ENCODE results near the gene KCTD17. TPM values are rescaled to one million over a fixed set of nuclear protein-coding genes. Genes with fewer than 3 reads are reported as not detected.

KCTD17 gene
- total RNA-seq, 1 donor from 2014 or later = 34.9 TPM

DNA sequence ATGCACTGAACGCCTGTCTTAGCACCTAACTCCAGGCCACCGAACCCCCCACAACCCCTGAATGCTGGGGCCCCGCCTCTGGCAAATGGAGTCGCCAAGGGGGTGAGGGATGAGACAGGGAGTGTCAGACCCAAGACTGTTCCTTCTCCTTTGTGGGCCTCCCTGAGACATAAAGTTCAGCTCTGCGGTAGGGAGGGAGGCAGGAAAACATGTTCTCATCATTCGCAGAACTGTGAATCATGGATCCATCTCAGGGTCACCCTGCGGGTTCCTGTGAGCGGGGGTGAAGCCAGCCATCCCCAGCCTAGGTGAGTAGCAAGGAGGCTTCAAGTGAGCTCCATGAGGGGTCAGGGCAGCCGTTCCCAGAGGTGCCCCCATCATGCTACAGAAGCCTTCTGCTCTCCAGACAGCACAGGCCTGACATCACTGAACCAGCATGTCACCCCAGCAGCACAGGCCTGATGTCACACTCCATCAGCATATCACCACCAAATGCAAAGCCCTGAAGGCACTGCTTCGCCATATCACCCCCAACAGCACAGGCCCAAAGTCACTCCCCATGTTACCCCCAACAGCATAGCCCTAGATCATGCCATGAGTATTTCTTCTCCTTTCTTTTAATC, 30.8 kb downstream of the KCTD17 start:
- TF ChIP-seq, protein P1, sequence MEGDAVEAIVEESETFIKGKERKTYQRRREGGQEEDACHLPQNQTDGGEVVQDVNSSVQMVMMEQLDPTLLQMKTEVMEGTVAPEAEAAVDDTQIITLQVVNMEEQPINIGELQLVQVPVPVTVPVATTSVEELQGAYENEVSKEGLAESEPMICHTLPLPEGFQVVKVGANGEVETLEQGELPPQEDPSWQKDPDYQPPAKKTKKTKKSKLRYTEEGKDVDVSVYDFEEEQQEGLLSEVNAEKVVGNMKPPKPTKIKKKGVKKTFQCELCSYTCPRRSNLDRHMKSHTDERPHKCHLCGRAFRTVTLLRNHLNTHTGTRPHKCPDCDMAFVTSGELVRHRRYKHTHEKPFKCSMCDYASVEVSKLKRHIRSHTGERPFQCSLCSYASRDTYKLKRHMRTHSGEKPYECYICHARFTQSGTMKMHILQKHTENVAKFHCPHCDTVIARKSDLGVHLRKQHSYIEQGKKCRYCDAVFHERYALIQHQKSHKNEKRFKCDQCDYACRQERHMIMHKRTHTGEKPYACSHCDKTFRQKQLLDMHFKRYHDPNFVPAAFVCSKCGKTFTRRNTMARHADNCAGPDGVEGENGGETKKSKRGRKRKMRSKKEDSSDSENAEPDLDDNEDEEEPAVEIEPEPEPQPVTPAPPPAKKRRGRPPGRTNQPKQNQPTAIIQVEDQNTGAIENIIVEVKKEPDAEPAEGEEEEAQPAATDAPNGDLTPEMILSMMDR (IDR thresholded peaks at IDR 0.05) = no peak
- H3K36me3 ChIP-seq = no peaks in the 10 kb centered on the region
- no peak overlapping the region for H3K27ac ChIP-seq
- no peaks in the 10 kb centered on the region for H3K27me3 ChIP-seq
- H3K4me3 ChIP-seq = no peak overlapping the region
- no peaks in the 10 kb centered on the region for H3K9me3 ChIP-seq
- intact Hi-C loops (cut with DNase I) = no loop called here
- DNase-seq (ENCODE audit: low spot score in 2 of 2) = no peak
- H3K4me1 ChIP-seq = no peaks in the 10 kb centered on the region

DNA sequence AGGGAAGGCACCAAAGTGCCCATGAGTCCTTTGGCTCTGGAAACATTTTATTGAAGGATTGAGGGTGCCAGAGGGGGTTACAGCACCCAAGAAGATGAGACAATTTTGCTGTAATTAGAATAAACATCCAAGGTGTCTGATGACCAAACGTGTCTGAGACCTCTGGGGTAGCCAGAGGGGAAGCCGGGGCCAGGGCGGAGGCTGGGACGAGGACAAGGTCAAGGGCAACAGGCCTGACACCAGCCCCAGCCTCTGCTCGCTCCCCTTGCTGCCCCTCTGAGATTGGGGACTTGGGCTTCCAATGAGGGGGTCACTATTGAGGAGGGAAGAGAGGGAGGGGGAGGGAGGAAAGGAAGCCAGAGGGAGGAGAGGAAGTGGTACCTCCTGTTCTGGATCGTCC, 32.4 kb downstream of the KCTD17 start:
- Histone ChIP-seq H3K4me1 (no peaks in the 10 kb centered on the region), H3K9me3 (no peaks in the 10 kb centered on the region), H3K36me3 (no peaks in the 10 kb centered on the region), H3K27me3 (no peaks in the 10 kb centered on the region), H3K4me3 (no peak overlapping the region), H3K27ac (no peak overlapping the region)
- TF ChIP-seq, protein P1 (IDR thresholded peaks at IDR 0.05) = no peak
- intact Hi-C loops (cut with DNase I) = no loop called here
- DNase-seq (ENCODE audit: low spot score in 2 of 2) = no peak

DNA sequence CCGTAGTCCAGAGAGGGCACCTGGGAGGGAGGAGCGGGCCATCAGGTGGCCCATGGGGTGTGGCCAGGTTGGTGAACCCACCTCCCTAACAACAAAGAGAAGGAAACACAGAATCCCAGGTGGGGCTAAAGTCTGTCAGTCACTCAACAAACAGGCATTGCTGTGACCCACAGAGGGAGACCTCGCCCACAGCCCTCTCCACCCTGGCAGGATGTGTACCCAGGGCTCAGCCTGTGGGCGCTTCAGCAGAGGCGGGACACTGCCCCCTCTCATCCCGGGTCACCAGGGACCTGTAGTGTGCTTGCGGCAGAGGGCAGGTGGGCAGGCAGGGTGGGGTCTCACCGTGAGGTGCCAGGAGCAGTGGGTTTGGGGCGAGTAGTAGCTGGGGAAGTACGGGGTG, 32.8 kb downstream of the KCTD17 start:
- H3K27ac ChIP-seq = no peak overlapping the region
- no peaks in the 10 kb centered on the region for H3K36me3 ChIP-seq
- DNase-seq (ENCODE audit: low spot score in 2 of 2) = no peak
- no peaks in the 10 kb centered on the region for H3K4me1 ChIP-seq
- H3K9me3 ChIP-seq = no peaks in the 10 kb centered on the region
- TF ChIP-seq, protein P1 (IDR thresholded peaks at IDR 0.05) = no peak
- intact Hi-C loops (cut with DNase I) = no loop called here
- H3K27me3 ChIP-seq = no peaks in the 10 kb centered on the region
- H3K4me3 ChIP-seq = no peak overlapping the region

DNA sequence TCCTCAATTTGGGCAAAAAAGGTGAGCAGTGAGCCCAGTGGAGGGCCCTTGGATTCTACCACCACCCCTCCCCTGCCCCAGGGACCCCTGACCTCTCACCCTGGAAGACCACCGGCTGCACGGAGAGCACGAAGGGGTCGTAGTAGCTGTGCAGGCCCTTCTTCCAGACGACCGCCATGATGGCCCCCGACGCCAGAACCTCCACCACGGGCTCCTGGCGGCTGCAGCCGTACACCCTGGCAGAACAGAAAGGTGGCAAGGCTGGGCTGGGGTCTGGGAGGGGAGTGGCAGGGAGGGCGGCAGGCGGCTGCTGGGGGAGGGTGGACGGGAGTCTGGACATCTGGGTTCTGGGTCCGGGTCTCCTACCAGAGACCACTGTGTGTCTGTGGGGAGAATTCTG, 34.6 kb downstream of the KCTD17 start:
- no peak for DNase-seq (ENCODE audit: low spot score in 2 of 2)
- no peaks in the 10 kb centered on the region for H3K4me1 ChIP-seq
- no peak overlapping the region for H3K4me3 ChIP-seq
- H3K27ac ChIP-seq = no peak overlapping the region
- no peaks in the 10 kb centered on the region for H3K36me3 ChIP-seq
- intact Hi-C loops (cut with DNase I) = no loop called here
- no peaks in the 10 kb centered on the region for H3K9me3 ChIP-seq
- TF ChIP-seq, protein P1 (IDR thresholded peaks at IDR 0.05) = no peak
- no peaks in the 10 kb centered on the region for H3K27me3 ChIP-seq

DNA sequence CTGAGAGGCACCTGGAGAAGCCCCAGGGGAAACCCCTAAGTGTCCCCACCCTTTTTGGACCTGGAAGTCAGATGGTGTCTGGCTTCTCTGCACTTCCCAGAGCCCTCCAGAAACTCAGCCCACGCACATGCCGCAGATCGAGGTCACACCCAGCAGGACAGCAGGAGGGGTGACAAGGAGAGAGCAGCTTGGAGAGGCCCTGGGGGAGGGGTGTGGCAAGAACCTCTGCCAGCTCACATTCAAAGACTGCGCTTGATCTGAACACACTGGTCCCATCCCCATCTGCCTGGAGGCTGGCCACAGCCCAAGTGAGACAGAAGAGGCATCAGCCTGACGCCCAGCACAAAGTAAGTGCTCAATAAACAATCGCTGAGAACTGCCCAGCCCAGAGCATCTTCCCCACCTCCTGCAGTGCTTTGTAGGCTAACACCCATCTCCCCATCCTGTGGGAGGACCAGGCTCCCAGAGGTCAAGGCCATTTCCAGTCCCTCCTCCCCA, 36.6 kb downstream of the KCTD17 start:
- intact Hi-C loops (cut with DNase I) = no loop called here
- DNase-seq (ENCODE audit: low spot score in 2 of 2) = no peak
- H3K36me3 ChIP-seq = no peaks in the 10 kb centered on the region
- TF ChIP-seq, protein P1 (IDR thresholded peaks at IDR 0.05) = no peak
- H3K27me3 ChIP-seq = no peaks in the 10 kb centered on the region
- H3K9me3 ChIP-seq = no peaks in the 10 kb centered on the region
- H3K27ac ChIP-seq = no peak overlapping the region
- no peak overlapping the region for H3K4me3 ChIP-seq
- no peaks in the 10 kb centered on the region for H3K4me1 ChIP-seq
